HG03342 (cell line): Measurements from ENCODE around the gene RESP18.

Source experiments
- ATAC-seq: cut with Tn5 transposase; IDR thresholded peaks from one replicate; pipeline ENCODE4 v1.9.1; 2021; ENCODE audit warnings: mild to moderate bottlenecking, moderate library complexity; ENCODE audit not compliant: unreplicated experiment

Gene RESP18

DNA sequence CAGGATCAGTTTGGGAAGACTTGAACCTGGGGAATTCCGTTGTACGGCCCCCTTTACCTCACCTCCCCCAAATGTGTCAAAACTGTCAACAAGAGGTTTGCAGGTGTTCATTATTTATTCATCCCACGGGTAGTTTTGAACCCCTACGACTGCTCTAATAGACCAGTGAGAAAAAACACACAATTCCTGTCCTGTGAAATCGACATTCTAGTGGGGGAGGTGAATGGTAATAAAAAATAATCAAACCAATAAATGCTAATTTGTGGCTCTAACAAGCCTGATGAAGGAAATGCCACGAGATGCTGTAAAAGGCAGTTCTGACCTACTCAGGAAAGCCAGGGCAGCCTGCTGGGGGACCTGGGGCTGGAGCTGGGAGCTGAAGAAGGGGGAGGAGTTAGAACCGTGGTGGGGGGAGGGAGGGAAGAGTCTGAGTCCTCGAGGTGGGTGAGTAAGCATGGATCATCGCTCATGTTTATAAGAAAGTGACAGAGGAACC lies 53.8 kb downstream of the RESP18 start:
- no peak for ATAC-seq

DNA sequence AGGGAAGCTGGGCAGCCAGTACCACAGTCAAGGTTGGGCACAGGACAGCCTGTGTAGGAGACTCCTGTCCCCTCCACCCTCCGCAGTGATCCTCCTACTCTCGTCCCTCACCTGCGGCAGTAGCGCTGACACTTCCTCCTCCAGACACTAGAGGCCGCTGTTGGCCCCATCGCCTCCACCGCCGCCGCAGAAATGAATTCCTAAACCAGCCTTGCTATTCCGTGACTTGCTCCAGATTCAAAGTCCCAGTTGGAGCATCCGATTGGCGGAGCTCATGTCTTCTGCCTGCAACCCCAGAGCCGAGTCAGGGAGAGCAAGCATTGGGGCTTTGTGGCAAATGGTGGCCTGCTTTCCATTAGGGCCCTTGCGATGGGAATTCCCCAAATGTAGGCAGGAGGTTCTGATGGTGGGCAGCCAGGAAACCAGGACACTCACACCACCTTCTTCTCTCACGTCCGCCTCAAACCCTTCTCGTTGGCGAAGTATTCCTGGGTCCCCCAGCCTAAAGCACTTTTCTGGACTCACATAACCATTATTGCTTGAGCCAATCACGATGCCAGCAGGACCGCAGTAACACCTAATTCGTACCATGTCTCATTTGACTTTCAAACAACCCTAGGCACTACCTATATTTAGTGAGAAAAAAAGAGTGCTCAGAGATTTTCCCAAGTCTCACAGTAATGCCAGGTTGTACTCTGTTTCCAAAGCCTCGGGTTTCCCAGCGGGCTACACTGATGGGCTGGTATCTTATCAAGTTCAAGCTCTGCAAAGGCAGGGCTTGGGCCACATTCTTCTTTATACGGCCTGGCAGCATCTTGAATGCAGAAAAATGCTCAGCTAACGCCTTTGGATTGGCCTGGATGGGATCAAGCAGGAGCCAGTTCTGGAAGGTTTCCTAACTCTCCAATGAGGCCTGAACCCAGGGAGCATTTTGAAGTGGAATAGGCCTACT lies 54.6 kb downstream of the RESP18 start:
- ATAC-seq, result no peak
